Measurements from ENCODE around the gene PLEKHG7. TPM values are rescaled to one million over a fixed set of nuclear protein-coding genes. Genes with fewer than 3 reads are reported as not detected.
"Not testable (repeated sequence)": the region's sequence is repeated elsewhere in the genome, so short reads cannot be mapped to it uniquely, and the experiment has no call there.

The PLEKHG7 gene
- total RNA-seq, 1 experiment from 2014 or later: not detected

GRCh38 chr12:92661269-92661668 lies 41.5 kb upstream of the PLEKHG7 start:
- Histone ChIP-seq H3K27me3 (replicated peaks; ENCODE audit: insufficient read depth, low read depth, low read length, poor library complexity) (peaks cover 22% of the 10 kb centered on the region), H3K4me3 (ENCODE audit: low read depth, low read length, poor library complexity, severe bottlenecking) (no peak overlapping the region), H3K4me1 (ENCODE audit: insufficient read depth, low read length, poor library complexity, severe bottlenecking) (no peaks in the 10 kb centered on the region), H3K27ac (ENCODE audit: low read depth, low read length, poor library complexity, severe bottlenecking) (no peak overlapping the region), H3K36me3 (ENCODE audit: insufficient read depth, low read length, poor library complexity, severe bottlenecking) (no peaks in the 10 kb centered on the region), H3K9me3 (ENCODE audit: low read depth, low read length, poor library complexity, severe bottlenecking) (no peaks in the 10 kb centered on the region)
- intact Hi-C loops (cut with micrococcal nuclease; ENCODE audit: unreplicated experiment): no loop called here
- ChIA-PET POLR2A (ENCODE audit: low non-redundant PET) (no interaction called here), CTCF (no interaction called here)
- TF ChIP-seq EZH2 (IDR thresholded peaks at IDR 0.05; ENCODE audit: borderline replicate concordance, low read depth, low read length, poor library complexity, severe bottlenecking): no peak
- no peak for TF ChIP-seq CTCF (conservative IDR thresholded peaks at IDR 0.05; ENCODE audit: low read depth, low read length)
- no peak for DNase-seq (ENCODE audit: low spot score)
- BruUV-seq (replicated peaks): no TSS peak

- DNase-seq (ENCODE audit: low spot score): no peak
- Histone ChIP-seq H3K4me3 (ENCODE audit: low read depth, low read length, poor library complexity, severe bottlenecking) (no peak overlapping the region), H3K27ac (ENCODE audit: low read depth, low read length, poor library complexity, severe bottlenecking) (no peak overlapping the region), H3K27me3 (replicated peaks; ENCODE audit: insufficient read depth, low read depth, low read length, poor library complexity) (peaks cover 35% of the 10 kb centered on the region), H3K4me1 (ENCODE audit: insufficient read depth, low read length, poor library complexity, severe bottlenecking) (no peaks in the 10 kb centered on the region), H3K36me3 (ENCODE audit: insufficient read depth, low read length, poor library complexity, severe bottlenecking) (no peaks in the 10 kb centered on the region), H3K9me3 (ENCODE audit: low read depth, low read length, poor library complexity, severe bottlenecking) (no peaks in the 10 kb centered on the region)
- intact Hi-C loops (cut with micrococcal nuclease; ENCODE audit: unreplicated experiment): no loop called here
- no TSS peak for BruUV-seq (replicated peaks)
- ChIA-PET POLR2A (ENCODE audit: low non-redundant PET) (no interaction called here), CTCF (no interaction called here)
- TF ChIP-seq EZH2 (IDR thresholded peaks at IDR 0.05; ENCODE audit: borderline replicate concordance, low read depth, low read length, poor library complexity, severe bottlenecking) (no peak), CTCF (conservative IDR thresholded peaks at IDR 0.05; ENCODE audit: low read depth, low read length) (no peak)
Observed at GRCh38 chr12:92665496-92665895, 37.3 kb upstream of the PLEKHG7 start.

- Histone ChIP-seq H3K36me3 (ENCODE audit: insufficient read depth, low read length, poor library complexity, severe bottlenecking) (no peaks in the 10 kb centered on the region), H3K4me1 (ENCODE audit: insufficient read depth, low read length, poor library complexity, severe bottlenecking) (no peaks in the 10 kb centered on the region), H3K27ac (ENCODE audit: low read depth, low read length, poor library complexity, severe bottlenecking) (no peak overlapping the region), H3K9me3 (ENCODE audit: low read depth, low read length, poor library complexity, severe bottlenecking) (no peaks in the 10 kb centered on the region), H3K27me3 (replicated peaks; ENCODE audit: insufficient read depth, low read depth, low read length, poor library complexity) (peaks cover 35% of the 10 kb centered on the region), H3K4me3 (ENCODE audit: low read depth, low read length, poor library complexity, severe bottlenecking) (no peak overlapping the region)
- POLR2A ChIA-PET (ENCODE audit: low non-redundant PET): no interaction called here
- BruUV-seq (replicated peaks): no TSS peak
- CTCF ChIA-PET: no interaction called here
- intact Hi-C loops (cut with micrococcal nuclease; ENCODE audit: unreplicated experiment): no loop called here
- no peak for DNase-seq (ENCODE audit: low spot score)
- TF ChIP-seq EZH2 (IDR thresholded peaks at IDR 0.05; ENCODE audit: borderline replicate concordance, low read depth, low read length, poor library complexity, severe bottlenecking): no peak
- no peak for TF ChIP-seq CTCF (conservative IDR thresholded peaks at IDR 0.05; ENCODE audit: low read depth, low read length)
Observed at GRCh38 chr12:92668739-92669138, 34.0 kb upstream of the PLEKHG7 start.

- POLR2A ChIA-PET (ENCODE audit: low non-redundant PET); H3K36me3 ChIP-seq (ENCODE audit: insufficient read depth, low read length, poor library complexity, severe bottlenecking); CTCF ChIA-PET; H3K4me3 ChIP-seq (ENCODE audit: low read depth, low read length, poor library complexity, severe bottlenecking); H3K9me3 ChIP-seq (ENCODE audit: low read depth, low read length, poor library complexity, severe bottlenecking); H3K27ac ChIP-seq (ENCODE audit: low read depth, low read length, poor library complexity, severe bottlenecking); BruUV-seq (replicated peaks); DNase-seq (ENCODE audit: low spot score); intact Hi-C loops (cut with micrococcal nuclease; ENCODE audit: unreplicated experiment); H3K4me1 ChIP-seq (ENCODE audit: insufficient read depth, low read length, poor library complexity, severe bottlenecking): not testable (repeated sequence)
- H3K27me3 ChIP-seq (replicated peaks; ENCODE audit: insufficient read depth, low read depth, low read length, poor library complexity): peaks cover 11% of the 10 kb centered on the region
Observed at GRCh38 chr12:92671524-92671923, 31.3 kb upstream of the PLEKHG7 start.

Data from A673 (cell line).